SK-N-MC (cell line): Measurements from ENCODE around the gene STX16.

Experiments used
- EZH2 ChIP-seq: fragments of 200-600 bp; sonication (generic); IDR thresholded peaks from one replicate; pipeline ENCODE4 v1.6.1; 2017; ENCODE audit warnings: antibody characterized with exemption
- FOXP2 ChIP-seq: optimal IDR thresholded peaks from 2 replicates; pipeline ENCODE3; 2011; ENCODE audit warnings: mild to moderate bottlenecking, moderate library complexity; ENCODE audit not compliant: insufficient read depth; ENCODE audit errors: extremely low read length, control extremely low read depth
- POLR2AphosphoS5 ChIP-seq: IDR thresholded peaks from 2 replicates; pipeline ENCODE4 v1.6.1; 2012; ENCODE audit warnings: mild to moderate bottlenecking, low read depth, low read length, borderline replicate concordance

- TF ChIP-seq EZH2 (no peak), POLR2AphosphoS5 (no peak), FOXP2 (no peak)
Measured at GRCh38 chr20:58699623-58700107, 48.6 kb downstream of the STX16 start.
